Endothelial cell (in vitro differentiated cells): ENCODE data around the gene CALCOCO2. TPM values are rescaled to one million over a fixed set of nuclear protein-coding genes. Genes with fewer than 3 reads are reported as not detected.
"Not testable (repeated sequence)": the region's sequence is repeated elsewhere in the genome, so short reads cannot be mapped to it uniquely, and the experiment has no call there.

Experiments used
- DNase-seq: peaks from one replicate; pipeline ENCODE4 v3.0.0; 2021; ENCODE audit warnings: low spot score
- H3K27ac Mint-ChIP-seq: one replicate; pipeline ENCODE4 v1.8.0; 2021; ENCODE audit warnings: mixed read lengths, inconsistent platforms; ENCODE audit not compliant: unreplicated experiment
- H3K27me3 Mint-ChIP-seq: one replicate; pipeline ENCODE4 v1.8.0; 2021; ENCODE audit warnings: mild to moderate bottlenecking, moderate library complexity, mixed read lengths, inconsistent platforms; ENCODE audit not compliant: unreplicated experiment
- H3K36me3 Mint-ChIP-seq: one replicate; pipeline ENCODE4 v1.8.0; 2021; ENCODE audit warnings: mild to moderate bottlenecking, low read depth, mixed read lengths, inconsistent platforms; ENCODE audit not compliant: unreplicated experiment
- H3K4me1 Mint-ChIP-seq: one replicate; pipeline ENCODE4 v1.8.0; 2021; ENCODE audit warnings: mild to moderate bottlenecking, mixed read lengths, inconsistent platforms; ENCODE audit not compliant: unreplicated experiment
- H3K4me3 Mint-ChIP-seq: one replicate; pipeline ENCODE4 v1.8.0; 2021; ENCODE audit warnings: mild to moderate bottlenecking, mixed read lengths, inconsistent platforms; ENCODE audit not compliant: unreplicated experiment
- H3K9me3 Mint-ChIP-seq: one replicate; pipeline ENCODE4 v1.8.0; 2021; ENCODE audit warnings: mixed read lengths, inconsistent platforms; ENCODE audit not compliant: unreplicated experiment
- CTCF ChIP-seq: fragments of 200-600 bp; sonication (generic); IDR thresholded peaks from one replicate; pipeline ENCODE4 v1.5.0; 2021; ENCODE audit warnings: antibody characterized with exemption; ENCODE audit not compliant: unreplicated experiment
- total RNA-seq: library from RNA; stranded (reverse); fragmentation: NEBNext Ultra II Directional; extraction: Animal tissue kit (Norgen Biotek cat#: 25700); gene quantifications from one replicate; pipeline ENCODE4 v1.2.1, GENCODE V29; 2021; ENCODE audit not compliant: unreplicated experiment

CALCOCO2 gene
- total RNA-seq, 1 donor from 2014 or later, result 46.1 TPM

GRCh38 chr17:48825446-48826381 lies 5.1 kb upstream of the CALCOCO2 start:
- Mint-ChIP-seq H3K9me3 (no peaks in the 10 kb centered on the region), H3K4me3 (no peak overlapping the region), H3K4me1 (no peaks in the 10 kb centered on the region), H3K27ac (no peak overlapping the region), H3K36me3 (no peaks in the 10 kb centered on the region), H3K27me3 (no peaks in the 10 kb centered on the region)
- TF ChIP-seq CTCF, result no peak
- no peak for DNase-seq

DNA sequence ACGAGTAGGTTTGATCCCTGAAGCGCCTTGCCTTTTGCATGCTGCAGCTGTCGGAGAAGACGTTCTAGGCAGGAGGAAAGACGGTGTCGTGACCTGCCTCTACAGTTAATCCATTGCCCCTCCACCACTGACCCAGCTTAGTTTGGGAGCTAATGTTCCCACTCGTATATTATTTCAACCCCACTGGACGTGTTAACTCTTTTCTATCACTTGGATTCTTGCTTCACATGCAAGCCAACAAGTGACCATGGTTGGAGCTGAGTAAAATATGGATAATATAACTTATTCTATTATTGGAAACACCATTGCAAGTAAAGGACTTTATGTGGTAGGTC lies 681 bp downstream of the CALCOCO2 start:
- DNase-seq, result no peak
- Mint-ChIP-seq H3K27ac (no peak overlapping the region), H3K4me3 (peak overlapping the region; percentile 96), H3K9me3 (no peaks in the 10 kb centered on the region), H3K4me1 (peaks cover 2% of the 10 kb centered on the region), H3K27me3 (no peaks in the 10 kb centered on the region), H3K36me3 (no peaks in the 10 kb centered on the region)
- no peak for TF ChIP-seq CTCF

GRCh38 chr17:48834973-48835372 lies 4.1 kb downstream of the CALCOCO2 start:
- no peak overlapping the region for H3K27ac Mint-ChIP-seq
- H3K36me3 Mint-ChIP-seq, result no peaks in the 10 kb centered on the region
- no peak for TF ChIP-seq CTCF
- no peak for DNase-seq
- no peaks in the 10 kb centered on the region for H3K9me3 Mint-ChIP-seq
- H3K4me3 Mint-ChIP-seq, result no peak overlapping the region
- peaks cover 8% of the 10 kb centered on the region for H3K4me1 Mint-ChIP-seq
- no peaks in the 10 kb centered on the region for H3K27me3 Mint-ChIP-seq

- Mint-ChIP-seq H3K4me1 (peaks cover 8% of the 10 kb centered on the region), H3K27ac (no peak overlapping the region), H3K4me3 (no peak overlapping the region), H3K9me3 (no peaks in the 10 kb centered on the region), H3K36me3 (no peaks in the 10 kb centered on the region), H3K27me3 (no peaks in the 10 kb centered on the region)
- TF ChIP-seq CTCF, result no peak
- no peak for DNase-seq
These were observed 5.1 kb downstream of the CALCOCO2 start for GRCh38 chr17:48835971-48836370.

- H3K9me3 Mint-ChIP-seq, H3K27ac Mint-ChIP-seq, H3K36me3 Mint-ChIP-seq, DNase-seq, H3K27me3 Mint-ChIP-seq, H3K4me3 Mint-ChIP-seq: not testable (repeated sequence)
- H3K4me1 Mint-ChIP-seq, result peaks cover 11% of the 10 kb centered on the region
These were observed 6.6 kb downstream of the CALCOCO2 start for GRCh38 chr17:48837458-48837857.
